VCaP (cell line): ENCODE results near the gene MYO1E.

Experiments
- H3K27ac ChIP-seq: fragments of 450-650 bp; 2 replicates; pipeline ENCODE4 v1.5.1; 2017
- TF ChIP-seq, protein P1 (sequence below): fragments of 450-650 bp; conservative IDR thresholded peaks from 2 replicates; pipeline ENCODE4 v1.5.1; 2017; ENCODE audit warnings: mild to moderate bottlenecking, moderate library complexity

Gene MYO1E

DNA sequence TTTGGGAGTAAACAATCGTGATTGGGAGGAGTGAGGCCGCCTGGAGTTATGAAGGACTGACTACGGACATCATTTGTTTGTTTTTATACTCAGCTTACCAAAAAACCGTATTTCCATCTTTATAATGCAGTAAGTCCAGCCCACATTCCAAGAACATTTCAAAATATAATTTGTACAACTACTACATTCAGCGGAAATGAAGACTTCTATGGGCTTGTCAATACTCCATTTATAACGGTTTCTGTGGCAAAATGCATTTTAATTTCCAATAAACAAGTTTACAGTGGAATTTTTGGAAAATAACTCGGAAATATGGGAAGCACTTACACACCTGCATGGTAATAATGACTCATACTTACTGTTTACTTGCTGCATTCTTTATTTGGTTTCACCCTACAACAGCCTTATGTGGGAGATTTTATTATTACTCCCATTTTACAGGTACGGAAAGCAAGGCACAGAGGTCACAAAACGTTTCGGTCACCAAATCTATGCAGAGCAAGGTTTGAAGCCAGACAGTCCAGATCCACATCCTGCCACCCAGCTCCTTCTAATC is 103.7 kb downstream of the MYO1E start:
- no peak overlapping the region for H3K27ac ChIP-seq
- TF ChIP-seq, protein P1, sequence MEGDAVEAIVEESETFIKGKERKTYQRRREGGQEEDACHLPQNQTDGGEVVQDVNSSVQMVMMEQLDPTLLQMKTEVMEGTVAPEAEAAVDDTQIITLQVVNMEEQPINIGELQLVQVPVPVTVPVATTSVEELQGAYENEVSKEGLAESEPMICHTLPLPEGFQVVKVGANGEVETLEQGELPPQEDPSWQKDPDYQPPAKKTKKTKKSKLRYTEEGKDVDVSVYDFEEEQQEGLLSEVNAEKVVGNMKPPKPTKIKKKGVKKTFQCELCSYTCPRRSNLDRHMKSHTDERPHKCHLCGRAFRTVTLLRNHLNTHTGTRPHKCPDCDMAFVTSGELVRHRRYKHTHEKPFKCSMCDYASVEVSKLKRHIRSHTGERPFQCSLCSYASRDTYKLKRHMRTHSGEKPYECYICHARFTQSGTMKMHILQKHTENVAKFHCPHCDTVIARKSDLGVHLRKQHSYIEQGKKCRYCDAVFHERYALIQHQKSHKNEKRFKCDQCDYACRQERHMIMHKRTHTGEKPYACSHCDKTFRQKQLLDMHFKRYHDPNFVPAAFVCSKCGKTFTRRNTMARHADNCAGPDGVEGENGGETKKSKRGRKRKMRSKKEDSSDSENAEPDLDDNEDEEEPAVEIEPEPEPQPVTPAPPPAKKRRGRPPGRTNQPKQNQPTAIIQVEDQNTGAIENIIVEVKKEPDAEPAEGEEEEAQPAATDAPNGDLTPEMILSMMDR: no peak

DNA sequence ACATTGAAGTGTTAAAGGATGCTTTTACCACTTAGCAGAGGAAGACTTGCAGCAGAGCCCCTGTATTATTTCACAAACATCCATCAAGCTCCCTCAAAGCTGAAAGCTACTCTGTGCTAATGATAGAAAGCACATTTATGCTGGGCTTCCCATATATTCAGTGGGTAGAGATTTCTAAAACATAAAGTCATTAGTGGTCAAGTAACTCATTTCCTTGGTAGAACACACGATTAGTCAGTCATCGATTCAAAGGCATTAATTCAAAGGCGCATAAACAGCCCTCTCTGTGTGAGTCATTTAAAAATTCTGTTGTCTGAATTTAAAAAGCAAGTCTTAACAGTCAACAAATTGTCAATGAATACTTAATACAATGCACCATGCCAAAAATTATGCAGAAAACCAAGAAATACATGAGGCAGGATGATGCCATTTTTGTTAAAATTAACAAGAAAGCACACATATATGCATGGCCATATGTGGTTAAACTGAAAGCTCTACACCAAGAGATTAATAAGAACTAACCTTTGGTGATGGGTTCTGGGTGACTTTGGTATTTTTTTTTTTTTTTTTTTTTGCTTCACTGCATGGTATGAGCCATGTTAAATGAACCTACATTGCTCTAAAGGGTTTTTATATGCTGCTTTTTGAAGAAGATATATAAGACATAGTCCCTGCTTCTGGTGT is 104.4 kb downstream of the MYO1E start:
- no peak overlapping the region for H3K27ac ChIP-seq
- TF ChIP-seq, protein P1: no peak

DNA sequence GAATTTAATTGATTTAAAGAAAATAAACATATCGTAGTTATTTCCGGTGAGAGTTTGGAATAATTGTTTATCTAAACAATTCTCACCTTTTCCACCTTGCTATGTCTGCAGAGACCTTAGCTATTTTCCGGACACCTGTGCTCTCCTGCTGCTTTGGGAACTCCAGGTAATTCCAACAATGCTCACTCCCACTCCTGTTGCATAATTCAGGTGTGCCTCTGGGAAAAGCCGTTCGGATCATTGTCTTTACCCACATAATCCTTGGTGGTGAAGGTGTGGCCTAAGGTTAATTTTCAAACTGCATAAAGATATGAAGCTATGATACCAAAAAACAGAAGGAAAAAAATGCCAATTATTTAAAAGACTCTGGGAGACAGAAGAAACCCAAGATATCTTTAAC is 106.6 kb downstream of the MYO1E start:
- TF ChIP-seq, protein P1: no peak
- no peak overlapping the region for H3K27ac ChIP-seq

DNA sequence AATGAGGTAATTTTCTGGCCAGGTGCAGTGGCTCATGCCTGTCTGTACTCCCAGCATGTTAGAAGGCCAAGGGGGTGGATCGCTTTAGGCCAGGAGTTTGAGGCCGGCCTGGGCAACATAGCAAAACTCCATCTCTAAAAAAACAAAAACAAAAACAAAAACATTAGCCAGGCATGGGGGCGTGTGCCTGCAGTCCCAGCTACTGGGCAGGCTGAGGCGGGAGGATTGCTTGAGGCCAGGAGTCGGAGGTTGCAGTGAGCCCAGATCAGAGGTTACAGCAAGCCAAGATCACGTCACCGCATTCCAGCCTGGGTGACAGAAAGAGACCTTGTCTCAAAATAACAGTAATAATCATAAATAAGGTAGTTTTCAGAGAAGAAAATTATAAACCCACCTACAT is 110.4 kb downstream of the MYO1E start:
- no peak overlapping the region for H3K27ac ChIP-seq
- TF ChIP-seq, protein P1: no peak

DNA sequence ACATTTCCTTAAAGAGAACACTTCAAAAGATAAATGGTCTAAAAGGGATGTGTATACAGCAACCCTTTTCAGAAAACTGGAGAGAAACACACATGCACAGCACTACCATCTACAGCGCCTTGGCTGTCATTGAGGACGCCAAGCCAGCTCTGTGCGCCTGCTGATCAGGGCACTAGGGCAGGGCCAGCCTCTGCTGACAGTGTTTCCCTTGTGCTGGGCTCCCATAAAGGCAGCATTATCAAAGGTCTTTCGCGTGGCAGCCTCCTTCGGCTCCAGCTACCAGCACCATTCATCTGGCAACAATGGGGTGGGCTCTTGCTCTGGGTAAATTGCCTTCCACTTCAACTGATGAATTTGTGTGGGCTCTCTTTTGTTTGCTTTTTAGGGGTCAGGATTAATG is 112.6 kb downstream of the MYO1E start:
- TF ChIP-seq, protein P1: no peak
- H3K27ac ChIP-seq: no peak overlapping the region

DNA sequence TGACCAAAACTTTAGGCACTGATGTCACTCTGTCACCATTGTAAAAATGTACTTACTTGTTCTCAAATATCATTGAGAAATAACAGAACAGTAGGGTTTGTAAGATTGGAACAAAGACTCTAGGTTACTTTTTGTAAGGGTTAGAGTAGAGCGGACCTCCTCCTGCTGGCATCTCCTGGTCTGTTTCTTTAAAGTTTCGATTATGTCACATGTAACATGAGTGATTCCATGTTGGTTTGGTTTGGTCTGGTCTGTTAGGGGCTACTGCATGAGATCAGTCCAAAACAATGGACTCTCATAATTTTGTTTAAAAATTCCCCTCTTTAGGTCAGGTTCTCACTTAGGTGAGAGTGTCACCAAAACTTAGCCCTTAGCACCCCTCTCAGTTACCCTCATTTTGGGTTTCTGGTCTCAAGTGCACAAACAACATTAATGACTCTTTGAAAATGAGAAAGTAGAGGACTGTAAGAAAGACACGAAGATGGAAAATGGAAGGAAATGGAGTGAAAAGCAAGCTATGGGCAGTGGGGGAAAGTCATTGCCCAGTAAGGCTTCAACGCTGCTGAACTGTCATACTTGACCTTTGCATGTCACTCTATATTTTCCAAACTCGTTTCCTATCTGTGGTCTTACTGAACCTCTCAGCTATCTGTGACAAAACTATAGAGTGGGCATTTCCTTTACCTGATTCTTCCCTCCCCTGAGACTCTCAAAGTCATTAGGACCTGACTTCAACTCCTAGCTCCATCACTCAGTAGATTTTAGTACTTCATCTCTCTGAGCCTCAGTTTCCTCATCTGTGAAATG is 113.3 kb downstream of the MYO1E start:
- no peak overlapping the region for H3K27ac ChIP-seq
- TF ChIP-seq, protein P1: no peak

DNA sequence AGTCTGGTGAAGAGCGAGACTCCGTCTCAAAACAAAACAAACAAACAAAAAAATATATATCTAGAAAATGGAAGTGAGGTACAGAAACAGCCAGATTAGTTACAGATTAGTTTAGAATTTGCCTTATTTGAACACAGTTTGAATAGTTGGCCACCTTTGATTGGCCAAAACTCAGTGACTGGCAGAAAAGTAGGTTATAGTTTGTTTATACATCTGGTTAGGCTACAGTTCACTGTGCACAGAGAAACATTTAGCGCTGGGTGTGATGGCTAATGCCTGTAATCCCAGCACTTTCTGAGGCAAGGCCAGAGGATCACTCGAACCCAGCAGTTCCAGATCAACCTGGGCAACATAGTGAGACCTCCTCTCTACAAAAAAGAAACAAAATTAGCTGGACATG is 114.4 kb downstream of the MYO1E start:
- TF ChIP-seq, protein P1: no peak
- H3K27ac ChIP-seq: no peak overlapping the region
